ENCODE data around the gene HNRNPUL1.
"Not testable (repeated sequence)": the region's sequence is repeated elsewhere in the genome, so short reads cannot be mapped to it uniquely, and the experiment has no call there.

The HNRNPUL1 gene

GRCh38 chr19:41325947-41326706 lies 62.0 kb downstream of the HNRNPUL1 start:
- DNase-seq (ENCODE audit: low read depth) = no peak

DNA sequence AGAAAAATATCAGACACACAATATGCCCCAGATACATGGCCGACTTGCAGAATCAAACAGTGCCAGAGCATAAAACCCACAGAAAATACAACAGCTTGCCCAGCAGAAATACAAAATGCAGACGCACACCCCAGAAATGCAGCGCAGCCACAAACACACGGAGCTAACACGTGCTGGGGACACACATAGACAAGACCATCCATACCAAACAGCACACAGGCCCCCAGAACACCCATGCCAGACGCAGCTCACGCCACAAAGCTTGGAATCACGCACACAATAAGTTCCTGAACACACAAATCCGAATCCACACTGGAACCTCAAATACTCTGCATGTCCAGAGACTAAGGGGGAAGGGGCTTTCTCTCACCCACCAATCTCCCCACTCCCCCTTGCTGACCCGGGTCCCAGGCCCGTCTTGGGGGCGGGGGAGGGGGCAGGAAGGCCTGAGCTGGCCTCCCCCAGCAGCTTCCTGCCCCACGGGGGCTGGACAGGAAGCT lies 63.0 kb downstream of the HNRNPUL1 start:
- no peak for DNase-seq (ENCODE audit: low read depth)

GRCh38 chr19:41327576-41328156 lies 63.5 kb downstream of the HNRNPUL1 start:
- DNase-seq (ENCODE audit: low read depth) = peak; percentile 80

GRCh38 chr19:41328157-41328841 lies 64.1 kb downstream of the HNRNPUL1 start:
- DNase-seq (ENCODE audit: low read depth) = no peak

DNA sequence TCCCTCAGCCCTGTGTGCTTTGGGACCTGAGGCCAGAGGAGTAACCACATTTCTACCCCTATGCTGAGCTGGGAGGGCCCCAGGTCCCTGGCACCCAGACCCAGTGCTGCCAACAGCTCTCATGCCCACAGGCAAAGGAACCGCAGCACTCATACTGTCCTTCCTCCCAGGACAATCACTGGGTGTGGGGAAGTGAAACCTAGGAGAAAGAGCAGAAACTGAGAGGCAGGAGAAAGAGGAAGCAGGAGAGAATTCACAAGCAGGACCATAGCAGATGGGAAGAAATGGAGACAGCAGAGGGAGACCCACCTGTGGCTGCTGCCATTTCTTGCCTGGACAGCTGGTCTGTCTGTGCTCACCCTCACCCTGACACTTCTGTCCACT lies 64.7 kb downstream of the HNRNPUL1 start:
- DNase-seq (ENCODE audit: low read depth) = no peak

DNA sequence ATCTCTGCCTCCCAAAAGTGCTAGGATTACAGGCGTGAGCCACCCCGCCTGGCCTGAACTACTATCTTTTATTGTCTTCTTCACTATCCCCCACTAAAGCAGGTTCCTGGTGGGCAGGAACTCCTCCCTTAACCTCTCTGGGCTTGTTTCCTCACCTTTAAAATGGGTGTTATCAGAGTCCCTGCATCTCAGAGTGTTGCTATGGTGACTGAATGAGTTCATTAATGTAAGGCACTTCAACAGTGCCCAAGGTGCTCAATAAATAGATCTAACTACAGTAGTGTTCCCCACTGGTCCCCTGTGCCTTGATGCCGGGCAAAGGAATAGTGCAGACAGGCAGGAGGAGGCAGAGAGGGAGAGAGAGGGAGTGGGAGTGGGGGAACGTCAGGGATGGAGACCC lies 66.3 kb downstream of the HNRNPUL1 start:
- DNase-seq (ENCODE audit: low read depth) = no peak

GRCh38 chr19:41330946-41331678 lies 66.9 kb downstream of the HNRNPUL1 start:
- no peak for DNase-seq (ENCODE audit: low read depth)

GRCh38 chr19:41332000-41332399 lies 67.8 kb downstream of the HNRNPUL1 start:
- DNase-seq (ENCODE audit: low read depth) = no peak

DNA sequence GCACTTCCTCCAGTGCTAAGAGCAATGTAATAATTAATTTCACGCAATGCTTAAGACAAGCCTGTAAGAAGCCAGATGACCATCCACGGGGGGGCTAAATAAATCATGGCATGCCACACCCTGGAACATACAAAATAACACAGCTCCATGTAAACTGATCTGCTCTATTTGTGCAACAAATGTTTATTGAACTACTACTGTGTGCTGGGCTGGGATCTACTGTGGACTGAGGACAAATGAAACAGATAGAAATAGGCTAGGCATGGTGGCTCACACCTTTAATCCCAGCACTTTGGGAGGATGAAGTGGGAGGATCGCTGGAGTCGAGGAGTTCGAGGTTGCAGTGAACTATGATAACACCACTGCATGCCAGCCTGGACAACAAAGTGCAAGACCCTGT lies 68.3 kb downstream of the HNRNPUL1 start:
- no peak for DNase-seq (ENCODE audit: low read depth)

GRCh38 chr19:41334793-41335192 lies 70.6 kb downstream of the HNRNPUL1 start:
- DNase-seq (ENCODE audit: low read depth) = no peak

GRCh38 chr19:41335467-41335866 lies 71.3 kb downstream of the HNRNPUL1 start:
- DNase-seq (ENCODE audit: low read depth) = no peak

GRCh38 chr19:41339936-41340335 lies 75.8 kb downstream of the HNRNPUL1 start:
- no peak for DNase-seq (ENCODE audit: low read depth)

DNA sequence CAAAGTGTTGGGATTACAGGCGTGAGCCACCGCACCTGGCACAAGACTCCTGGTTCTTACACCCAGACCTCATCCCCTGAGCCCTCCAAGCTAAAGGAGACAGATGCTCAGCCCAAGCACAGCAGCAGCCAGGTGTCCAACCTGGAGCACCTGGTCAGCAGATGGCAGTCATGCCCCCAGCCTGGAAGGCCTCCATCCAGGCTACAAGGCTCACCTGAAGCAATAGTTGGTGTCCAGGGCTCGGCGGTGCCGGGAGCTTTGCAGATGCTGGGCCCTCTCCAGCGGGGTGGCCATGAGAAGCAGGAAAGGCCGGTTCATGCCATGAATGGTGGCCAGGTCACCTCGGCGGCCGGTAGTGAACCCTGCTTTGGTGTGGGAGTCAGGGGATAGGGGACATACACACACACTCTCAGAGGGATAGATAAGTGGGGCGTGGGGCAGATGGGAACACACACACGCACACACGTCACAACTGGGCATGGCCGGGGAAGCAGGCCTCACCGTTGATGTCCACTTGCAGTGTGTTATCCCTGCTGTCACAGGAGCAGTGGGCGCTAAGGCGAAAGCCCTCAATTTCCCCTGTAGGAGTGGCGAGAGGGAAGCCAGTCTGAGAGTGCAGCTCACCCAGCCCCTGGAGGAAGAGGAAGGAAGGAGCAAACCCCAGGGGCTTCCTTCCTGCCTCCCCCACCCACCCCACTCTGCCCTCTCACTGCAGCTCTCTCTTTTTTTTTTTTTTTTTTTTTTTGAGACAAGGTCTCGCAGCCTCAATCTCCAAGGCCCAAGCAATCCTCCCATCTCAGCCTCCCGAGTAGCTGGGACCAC lies 77.7 kb downstream of the HNRNPUL1 start:
- no peak for DNase-seq (ENCODE audit: low read depth)

GRCh38 chr19:41344162-41344561 lies 80.0 kb downstream of the HNRNPUL1 start:
- no peak for DNase-seq (ENCODE audit: low read depth)

- DNase-seq (ENCODE audit: low read depth) = not testable (repeated sequence)
Observed at GRCh38 chr19:41346916-41347315, 82.7 kb downstream of the HNRNPUL1 start.

DNA sequence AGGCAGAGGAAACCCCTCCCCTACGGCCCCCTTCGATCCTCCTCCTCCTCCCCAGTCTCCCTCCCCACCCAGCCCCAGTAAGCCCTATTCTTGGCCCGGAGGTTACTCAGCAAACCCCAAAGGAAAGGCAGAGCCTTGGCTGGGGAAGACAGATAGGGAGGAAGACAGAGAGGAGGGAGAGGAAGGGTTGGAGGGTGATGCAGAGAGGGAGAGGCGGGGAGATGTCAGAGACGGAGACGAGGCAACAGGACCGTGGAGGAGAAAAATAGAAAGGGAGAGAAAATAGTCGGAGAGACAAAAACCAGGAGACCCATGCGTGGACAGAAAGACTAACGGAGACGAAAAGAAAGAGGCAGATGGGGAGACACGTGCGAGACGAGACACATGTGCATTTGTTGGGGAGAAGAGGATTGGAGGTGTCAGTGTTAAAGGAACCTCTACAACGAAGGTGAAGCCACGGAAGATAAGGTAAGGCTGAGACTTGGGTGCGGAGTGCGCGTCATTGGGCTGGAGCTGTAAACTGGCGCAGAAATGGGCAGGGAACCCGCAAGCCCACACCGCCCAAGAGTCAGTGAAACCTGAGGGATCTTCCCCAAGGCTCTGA lies 86.7 kb downstream of the HNRNPUL1 start:
- DNase-seq (ENCODE audit: low read depth) = no peak

- DNase-seq (ENCODE audit: low read depth) = peak; percentile 78
Observed at GRCh38 chr19:41351339-41352245, 87.4 kb downstream of the HNRNPUL1 start.

DNA sequence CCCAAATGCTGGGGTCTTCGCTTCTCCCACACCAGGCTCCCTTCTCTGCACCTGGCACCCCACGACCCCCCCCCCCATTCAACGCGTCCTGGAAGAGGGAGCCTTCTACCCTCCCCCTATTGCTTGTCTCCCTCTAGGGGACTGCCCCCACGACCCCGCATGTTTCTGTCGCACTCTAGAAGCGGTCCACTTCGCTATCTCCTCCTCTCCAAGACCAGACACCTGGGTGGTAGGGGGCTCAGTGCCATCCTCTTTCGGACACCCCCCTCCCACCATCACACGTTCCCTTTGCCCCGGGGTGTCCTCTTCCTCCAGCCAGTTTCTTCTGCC lies 88.1 kb downstream of the HNRNPUL1 start:
- DNase-seq (ENCODE audit: low read depth) = no peak

DNA sequence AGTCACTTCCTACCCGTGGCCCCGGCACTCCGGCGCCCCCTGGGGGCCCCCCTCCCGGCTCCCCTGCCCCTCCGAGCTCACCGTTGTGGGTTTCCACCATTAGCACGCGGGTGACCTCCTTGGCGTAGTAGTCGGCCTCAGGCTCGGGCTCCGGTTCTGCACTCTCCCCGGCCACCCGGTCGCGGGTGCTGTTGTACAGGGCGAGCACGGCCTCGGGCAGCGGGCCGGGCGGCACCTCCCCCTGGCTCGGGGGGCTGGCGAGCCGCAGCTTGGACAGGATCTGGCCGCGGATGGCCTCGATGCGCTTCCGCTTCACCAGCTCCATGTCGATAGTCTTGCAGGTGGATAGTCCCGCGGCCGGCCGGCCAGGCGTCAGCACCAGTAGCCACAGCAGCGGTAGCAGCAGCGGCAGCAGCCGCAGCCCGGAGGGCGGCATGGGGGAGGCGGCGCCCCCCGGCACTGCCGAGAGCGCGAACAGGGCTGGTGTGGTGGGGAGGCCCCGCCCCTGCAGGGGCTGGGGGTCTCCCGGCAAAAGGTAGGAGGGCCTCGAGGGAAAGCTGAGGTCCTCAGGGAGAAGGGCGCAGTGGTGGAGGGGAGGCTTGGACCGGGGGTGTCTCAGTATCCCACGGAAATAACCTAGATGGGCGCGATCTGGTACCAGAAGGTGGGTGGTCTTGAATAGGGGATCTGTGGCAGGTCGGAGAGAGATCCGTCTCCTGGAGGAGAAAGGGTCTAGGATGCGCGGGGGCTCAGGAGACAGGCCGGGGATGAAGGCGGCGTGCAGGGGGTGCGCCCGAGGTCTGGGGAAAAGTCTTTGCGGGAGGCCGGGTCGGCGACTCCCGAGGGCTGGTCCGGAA lies 88.7 kb downstream of the HNRNPUL1 start:
- DNase-seq (ENCODE audit: low read depth) = peak; percentile 65
